ENCODE data around the gene MYO10.

The MYO10 gene

DNA sequence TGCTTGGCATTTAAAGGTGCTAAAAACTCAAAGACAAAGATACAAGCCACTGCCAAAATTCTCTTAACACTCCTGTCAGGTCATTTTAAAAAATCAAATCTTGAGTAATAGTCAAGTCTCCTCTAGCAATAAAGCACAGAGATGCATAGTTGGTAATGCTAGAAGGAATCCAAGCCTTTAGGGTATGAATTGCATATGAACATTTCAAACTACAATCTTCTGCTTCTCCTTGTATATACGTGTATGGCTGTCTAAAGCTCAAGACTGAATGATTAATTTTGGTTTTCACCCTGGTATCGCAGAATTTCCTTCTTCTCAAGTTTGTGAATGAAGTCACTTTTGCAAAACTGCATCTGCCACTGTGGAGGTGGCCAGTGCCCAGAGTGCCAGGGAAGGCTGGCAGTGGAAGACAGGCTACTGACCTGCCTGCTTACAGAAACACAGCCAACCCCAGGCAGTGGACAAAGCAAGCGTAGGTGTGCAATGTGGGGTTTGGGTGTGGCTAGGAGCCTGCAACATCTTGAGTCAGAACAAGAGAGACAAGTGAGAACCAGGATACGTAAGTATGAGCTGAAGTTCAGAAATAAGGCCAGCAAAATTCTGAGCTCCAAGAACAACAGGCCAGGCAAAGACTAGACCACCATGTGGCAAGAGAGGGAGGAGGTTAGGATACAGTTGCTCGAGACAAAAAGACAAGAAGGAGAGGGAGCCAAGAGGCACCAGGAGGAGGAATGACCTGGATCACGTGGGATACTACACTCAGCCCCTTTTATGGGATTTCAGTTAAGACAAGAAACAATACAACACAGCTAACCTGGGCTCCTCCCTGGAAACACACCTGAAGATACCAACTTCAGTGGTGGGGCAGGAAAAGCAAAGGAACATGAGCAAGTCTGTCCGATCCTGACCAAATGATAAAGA, 22.6 kb downstream of the MYO10 start:
- no peak for DNase-seq

DNA sequence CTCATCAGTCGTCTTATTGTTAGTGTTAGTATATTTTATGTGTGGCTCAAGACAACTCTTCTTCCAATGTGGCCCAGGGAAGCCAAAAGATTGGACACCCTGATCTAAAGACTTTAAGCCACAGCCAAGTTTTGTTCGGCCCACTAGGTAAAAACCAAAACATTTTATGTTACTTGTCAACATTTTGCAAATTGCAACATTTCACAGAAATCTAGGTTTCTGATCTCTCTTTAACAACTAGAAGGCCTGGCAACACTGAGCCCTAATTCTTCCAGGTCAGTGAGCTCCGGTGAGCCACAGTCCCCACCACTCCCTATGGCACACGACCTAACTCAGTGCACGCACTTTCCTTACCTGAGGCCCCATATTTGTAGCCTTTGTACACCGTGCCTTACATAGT, 24.0 kb downstream of the MYO10 start:
- DNase-seq, result no peak

DNA sequence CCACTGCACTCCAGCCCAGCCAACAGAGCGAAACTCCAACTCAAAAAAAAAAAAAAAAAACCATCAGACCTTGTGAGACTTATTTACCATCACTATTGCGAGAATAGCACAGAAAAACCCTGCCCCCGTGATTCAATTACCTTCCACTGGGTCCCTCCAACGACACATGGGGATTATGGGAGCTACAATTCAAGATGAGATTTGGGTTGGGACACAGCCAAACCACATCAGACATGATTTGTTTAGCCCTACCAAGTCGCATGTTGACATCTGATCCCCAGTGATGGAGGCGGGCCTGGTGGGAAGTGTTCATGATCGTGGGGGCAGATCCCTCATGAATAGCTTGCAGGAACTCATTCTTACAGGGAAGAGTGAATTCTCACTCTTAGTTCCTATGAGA, 26.6 kb downstream of the MYO10 start:
- DNase-seq, result no peak

DNA sequence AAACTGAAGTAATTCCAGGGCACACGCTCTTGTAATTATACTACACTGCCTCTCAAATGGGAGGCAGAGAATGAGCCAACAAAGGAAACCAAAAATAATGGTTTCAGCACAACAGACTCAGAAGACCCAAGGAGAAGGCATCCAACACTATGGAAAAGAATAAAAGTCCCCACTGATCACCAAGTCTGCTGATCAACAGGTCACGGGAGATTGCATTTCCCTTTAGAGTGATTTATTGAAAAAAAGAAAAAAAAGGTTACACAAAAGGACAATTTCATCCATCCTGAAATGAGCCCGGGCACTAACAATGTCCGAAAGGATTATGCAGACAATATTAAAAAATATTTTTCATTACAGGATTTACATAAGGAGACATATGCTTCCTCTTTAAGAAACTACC, 28.8 kb downstream of the MYO10 start:
- no peak for DNase-seq

DNA sequence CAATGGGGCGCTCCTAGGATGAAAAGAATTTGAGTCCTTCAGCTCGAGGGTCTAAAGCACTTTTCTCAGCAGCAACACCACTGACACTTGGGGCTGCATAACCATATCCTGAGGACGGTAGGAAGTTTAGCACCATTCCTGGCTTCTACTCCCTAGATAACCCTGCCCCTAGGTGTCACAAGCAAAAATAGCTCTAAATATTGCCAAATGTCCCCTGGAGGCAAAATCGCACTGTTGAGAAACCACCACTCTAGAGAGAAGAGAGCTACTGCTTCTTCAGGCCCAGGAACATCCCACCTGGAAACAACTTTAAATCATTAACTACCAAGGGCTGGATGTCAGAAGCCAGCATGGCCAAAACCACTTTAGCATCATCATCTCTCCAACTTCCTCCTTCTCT, 29.8 kb downstream of the MYO10 start:
- no peak for DNase-seq

DNA sequence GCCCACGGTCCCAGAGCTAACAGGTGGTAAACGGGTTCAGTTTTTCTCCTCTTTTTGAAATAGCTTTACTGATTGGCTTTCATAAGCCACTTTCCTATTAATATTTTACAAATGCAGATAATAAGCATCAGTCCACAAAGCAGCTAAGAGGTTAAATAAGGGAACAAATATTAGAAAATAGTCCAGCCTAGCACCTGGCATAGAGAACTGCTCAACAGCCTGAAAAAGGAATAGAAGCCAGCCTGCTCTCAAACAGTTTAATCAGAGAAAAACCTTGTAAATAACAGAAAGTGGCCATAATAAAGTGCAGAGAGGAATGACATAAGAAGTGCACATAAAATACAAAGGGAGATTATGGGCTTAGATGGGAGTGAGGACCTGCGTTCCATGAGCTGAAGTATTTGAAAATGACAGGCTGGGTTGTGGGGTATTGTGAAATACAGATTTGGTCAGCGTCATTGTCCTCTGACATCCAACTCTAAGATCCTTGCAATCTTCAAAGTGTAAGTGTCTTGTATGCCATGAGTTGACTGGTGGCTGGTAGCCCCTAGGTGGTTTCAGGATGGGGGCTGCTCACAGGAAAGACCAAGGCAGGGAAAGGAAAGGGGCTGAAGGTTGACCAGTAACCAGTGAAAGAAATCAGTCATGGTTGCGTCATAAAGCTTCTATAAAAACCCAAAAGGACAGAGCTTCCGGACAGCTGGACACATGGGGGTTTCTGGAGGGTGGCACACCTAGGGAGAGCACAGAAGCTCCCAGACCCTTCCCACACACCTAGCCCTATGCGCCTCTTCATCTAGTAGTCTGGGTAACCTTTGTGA, 32.4 kb downstream of the MYO10 start:
- DNase-seq, result no peak

DNA sequence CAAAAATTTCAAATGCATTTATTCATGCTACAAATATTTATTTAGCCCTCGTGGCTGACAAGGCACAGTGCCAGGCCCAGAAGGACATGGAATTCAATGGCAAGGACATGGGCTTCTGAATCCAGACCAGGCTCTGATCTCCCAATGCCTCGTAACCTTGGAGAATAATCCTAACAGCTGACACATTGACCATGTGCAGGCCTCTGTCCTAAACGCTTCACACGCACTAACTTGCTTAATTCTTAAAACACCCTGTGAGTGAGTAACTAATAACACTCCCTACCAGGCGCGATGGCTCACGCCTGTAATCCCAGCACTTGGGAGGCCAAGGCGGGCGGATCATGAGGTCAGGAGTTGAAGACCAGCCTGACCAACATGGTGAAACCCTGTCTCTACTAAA, 33.2 kb downstream of the MYO10 start:
- DNase-seq, result no peak

DNA sequence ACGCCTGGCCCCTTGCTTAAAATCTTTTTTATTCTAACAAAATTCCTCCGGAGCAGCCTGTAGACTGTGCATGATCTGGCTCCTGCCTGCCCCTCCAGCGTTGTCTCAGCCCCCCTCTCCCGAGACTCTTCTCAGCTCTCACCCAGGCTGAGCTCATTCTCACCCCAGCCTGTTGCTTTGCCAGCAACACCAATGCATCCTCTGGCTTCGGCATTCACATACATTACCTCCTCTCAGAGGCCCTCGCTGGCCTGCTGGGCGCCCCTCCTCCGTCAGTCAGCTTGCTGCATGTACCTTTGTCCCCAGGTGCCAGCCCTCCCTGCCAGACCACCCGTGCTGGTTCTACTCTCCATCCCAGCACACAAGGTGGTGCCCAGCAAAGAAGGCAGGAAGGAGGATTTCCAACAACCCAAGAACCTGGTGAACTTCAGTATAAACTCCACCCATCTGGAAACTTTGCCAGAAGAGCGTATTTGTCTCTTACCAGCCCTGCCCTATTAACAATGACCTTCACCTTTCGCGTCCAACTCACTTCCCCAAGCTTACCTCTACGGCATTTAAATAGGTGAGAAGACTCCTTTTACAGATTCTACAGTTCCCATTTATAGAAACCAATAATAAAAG, 35.0 kb downstream of the MYO10 start:
- DNase-seq, result no peak

DNA sequence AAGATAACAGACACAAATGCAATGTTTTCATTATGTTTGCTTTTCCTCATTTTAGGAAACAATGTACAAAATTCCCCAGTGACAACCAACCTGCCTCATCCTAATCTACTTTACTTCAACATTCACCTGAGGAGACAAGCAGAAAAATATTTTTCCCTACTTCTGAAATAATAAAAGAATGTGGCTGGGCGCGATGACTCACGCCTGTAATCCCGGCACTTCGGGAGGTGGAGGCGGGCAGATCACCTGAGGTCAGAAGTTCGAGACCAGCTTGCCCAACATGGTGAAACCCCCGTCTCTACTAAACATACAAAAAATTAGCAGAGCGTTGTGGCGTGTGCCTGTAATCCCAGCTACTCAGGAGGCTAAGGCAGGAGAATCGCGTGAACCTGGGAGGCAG, 36.9 kb downstream of the MYO10 start:
- no peak for DNase-seq

DNA sequence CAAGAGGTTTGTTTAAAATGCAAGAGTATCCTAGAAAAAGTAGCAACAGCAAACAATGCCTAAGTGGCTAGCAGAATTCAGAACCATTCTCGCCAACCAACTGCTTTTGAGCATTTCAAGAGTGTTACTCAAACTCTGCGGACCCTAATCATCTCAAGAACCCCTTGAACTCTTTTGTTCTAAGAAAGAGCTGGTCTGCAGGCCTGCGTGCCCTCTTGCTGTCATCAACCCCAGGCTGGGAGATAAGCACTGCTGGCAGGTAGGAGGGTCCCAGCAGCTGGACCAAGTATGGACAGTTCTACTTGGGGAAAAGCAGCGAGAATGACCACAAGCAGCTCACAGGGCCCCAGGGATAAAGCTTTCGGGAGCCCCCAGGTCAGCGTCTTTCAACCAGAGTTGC, 38.3 kb downstream of the MYO10 start:
- DNase-seq, result no peak

DNA sequence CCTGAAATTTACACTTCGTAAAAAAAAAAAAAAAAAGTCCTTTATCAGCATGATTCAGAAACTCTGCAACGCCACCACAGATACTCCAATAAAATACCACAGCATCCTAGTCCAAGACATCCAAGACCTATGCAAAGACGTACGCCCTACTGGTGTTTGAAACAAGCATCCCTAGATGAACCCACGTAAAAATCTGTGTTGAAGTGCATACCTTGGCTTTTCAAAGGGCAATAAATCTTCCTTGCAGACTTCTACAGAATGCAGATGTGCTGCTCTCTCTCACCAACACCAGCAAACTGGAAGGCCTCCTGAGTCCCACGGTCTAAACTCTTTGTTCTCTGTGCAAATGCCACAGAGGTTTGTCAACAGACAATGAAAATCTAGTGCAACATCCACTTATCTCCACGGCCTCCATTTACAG, 38.8 kb downstream of the MYO10 start:
- DNase-seq, result peak; percentile 42

DNA sequence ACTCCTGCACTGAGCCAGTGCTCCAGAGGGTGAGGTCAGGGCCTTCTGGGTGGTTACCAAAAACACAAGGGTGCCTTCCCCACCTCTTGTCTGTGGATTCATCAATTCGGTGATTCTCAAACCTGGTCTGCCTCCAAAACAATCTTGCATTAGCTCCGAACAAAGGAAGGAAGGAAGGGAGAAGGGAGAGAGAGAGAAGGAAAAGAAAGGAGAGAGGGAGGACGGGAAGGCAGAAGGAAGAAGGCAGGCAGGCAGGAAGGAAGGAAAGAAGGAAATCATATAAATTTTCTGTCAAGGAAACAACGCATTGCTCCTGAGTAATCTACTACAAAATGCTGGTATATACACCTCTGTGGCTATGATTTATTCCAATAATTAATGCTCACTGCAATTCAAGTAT, 39.3 kb downstream of the MYO10 start:
- DNase-seq, result no peak

DNA sequence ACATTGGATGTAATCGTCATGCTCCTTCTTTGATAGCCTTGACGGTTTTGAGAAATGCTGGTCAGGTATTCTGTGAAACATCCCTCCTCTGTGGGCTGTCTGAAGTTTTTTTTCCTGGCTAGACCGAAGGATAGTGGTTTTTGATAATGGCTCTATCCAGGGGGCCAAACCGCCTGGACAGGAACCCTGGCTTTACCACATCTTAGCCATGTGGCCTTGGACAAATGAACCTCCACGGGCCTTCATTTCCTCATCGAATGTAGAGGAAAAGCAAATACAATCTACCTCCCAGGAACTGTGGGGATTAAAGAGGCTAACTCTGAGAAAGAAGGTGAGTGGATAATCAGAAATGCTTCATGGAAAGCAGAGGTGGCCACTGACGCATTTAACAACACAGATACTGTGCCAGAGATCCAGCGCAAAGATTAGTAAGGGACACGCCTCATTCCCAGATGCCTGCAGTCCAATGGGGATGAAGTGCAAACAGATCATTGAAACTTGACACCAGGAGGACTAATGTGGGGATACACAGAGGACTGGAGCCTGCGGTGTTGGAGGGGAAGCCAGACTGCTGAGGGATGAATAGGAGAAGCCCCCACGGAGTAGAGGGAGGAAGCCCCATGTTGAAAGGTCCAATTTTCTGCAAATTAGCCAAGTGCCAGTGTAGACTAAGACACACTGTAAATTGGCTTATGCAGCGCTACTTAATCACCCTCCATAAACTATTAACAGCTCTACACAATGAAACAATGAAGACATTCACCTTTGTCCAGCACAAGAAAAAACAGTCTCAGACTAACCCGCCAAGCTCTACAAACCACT, 41.6 kb downstream of the MYO10 start:
- peak; percentile 27 for DNase-seq

DNA sequence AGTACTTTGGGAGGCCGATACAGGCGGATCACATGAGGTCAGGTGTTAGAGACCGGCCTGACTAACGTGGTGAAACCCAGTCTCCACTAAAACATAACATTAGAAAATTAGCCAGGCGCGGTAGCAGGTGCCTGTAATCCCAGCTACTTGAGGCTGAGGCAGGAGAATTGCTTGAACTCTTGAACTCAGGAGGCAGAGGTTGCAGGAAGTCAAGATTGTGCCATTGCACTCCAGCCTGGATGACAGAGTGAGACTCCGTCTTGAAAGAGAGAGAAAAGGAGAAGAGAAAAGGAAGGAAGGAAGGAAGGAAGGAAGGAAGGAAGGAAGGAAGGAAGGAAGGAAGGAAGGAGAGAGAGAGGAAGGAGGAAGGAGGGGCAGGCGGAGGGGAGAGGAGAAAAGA, 45.1 kb downstream of the MYO10 start:
- DNase-seq, result no peak

DNA sequence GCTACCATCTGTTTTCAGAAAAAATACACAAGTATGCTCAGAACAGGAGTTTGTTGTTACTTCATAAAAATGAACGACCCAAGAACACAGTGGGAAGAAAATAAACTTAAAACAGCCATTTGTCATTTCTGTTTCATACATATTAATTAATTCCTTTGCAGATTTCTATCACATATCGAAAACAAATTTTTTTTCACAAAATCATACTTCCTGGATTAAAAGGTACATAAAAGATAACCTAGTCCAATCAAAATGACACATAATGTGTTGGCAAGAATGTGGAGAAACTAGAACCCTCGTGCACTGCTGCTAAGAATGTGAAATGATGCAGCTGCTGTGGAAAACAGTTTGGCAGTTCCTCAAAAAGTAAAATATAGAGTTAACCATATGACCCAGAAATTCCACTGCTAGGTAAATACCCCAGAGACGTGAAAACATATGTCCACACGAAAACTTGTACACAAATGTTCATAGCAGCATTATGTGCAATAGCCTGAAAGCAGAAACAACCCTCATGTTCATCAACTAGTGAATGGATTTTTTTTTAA, 46.0 kb downstream of the MYO10 start:
- DNase-seq, result no peak

DNA sequence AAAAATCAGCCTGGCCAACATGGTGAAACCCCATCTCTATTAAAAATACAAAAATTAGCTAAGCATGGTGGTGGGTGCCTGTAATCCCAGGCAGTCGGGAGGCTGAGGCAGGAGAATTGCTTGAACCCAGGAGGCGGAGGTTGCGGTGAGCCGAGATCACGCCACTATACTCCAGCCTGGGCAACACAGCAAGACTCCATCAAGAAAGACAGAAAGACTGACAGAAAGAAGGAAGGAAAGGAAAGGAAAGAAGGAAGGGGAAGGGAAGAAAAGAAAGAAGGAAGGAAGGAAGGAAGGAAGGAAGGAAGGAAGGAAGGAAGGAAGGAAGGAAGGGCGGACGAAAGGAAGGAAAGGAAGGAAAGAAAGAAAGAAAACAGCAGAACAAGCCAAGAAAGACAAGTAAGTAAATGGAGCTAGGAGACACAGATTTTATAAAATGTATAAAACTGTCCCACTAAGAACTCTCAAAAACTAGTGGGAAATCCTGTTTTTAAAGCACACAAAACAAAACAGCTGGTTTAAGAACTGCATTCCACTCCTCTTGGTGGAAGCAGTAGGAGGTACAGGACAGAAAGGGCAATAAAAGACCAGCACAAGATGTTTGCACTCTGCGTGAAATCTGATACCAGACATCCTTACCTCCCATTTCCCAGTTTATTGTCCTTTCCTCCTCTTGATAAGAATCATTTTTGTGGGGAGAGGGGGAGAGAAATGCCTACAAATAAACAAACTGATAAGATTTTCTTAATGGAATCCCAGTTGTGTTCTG, 46.7 kb downstream of the MYO10 start:
- DNase-seq, result no peak

DNA sequence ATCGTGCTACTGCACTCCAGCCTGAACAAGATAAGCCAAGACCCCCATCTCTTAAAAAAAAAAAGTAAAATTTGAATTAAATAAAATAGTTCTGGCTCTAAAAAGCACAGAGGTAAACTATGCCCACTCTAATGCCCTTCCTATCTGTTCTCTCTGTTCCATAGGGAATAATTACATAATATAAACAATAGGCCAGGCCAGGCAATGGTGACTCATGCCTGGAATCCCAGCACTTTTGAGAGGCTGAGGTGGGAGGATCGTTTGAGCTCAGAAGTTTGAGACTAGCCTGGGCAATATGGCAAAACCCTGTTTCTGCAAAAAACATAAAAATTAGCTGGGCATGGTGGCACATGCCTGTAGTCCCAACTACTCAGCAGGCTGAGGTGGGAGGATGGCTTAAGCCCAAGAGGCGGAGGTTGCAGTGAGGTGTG, 47.4 kb downstream of the MYO10 start:
- no peak for DNase-seq

DNA sequence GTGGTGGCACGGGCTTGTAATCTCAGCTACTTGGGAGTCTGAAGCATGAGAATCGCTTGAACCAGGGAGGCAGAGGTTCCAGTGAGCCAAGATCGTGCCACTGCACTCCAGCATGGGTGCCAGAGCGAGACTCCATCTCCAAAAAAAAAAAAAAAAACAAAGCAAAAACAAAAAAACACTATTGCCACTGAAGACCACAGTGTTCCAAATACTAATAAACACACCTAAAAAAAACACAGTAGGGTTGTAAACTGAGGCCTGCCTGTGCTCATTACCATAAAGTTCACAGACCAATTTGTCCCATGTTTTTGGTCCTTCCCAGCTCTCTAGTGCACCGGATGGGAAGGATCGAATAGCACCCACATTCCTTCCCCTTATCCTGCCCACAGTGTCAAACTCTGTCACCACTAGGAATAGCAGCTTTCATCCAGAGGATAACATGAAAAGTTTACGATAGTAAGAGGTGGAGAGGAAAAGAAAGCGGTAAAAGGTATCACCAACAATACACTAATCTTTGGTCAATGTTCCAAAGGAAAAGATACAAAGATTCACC, 49.2 kb downstream of the MYO10 start:
- DNase-seq, result no peak

DNA sequence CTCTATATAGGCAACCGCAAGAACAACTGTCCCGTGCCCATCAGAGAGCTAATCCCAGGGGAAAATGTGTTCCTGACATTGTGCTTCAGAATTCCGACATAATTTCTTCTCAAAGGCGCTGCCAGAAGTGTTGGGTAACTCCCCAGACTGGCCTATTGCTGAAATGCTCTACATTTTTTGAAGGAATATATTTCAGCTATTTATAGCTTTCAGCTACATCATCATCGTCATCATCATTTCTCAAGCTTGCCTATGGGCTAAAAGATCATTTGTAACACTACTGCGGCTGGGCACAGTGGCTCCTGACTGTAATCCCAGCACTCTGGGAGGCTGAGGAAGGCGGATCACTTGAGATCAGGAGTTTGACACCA, 49.7 kb downstream of the MYO10 start:
- DNase-seq, result no peak

DNA sequence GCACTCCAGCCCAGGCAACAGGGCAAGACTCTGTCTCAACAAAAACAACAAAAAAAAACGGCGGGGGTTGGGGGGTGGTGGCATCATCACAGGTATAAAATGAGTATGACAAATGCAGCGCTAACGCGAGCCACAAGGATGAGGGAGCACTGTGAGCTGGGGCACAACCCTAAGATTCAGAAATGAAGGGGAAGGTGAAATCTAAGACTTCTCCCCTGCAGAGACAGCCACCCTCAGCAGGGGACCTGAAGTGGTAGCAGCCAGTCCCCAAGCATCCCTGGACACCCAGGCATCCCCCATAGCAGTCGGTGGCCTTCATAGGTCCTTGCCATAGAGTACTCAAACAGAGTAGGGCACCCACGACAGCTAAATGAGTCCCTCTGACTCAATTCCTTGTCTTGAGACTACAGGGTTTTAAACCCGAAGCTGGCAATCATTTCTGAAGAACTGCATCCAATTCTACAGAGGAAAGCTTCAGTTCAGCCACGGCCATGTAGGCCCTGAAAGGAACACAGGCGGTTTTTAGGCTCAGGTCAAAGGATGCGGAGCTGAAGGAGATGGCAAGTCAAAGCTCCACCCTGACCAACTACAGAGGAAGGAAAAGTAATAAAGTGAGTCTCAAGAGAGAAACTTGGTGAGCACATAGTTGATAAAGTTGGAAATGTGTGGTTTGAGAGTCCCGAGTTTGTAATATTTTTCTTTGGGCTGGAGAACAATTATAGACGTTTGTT, 50.3 kb downstream of the MYO10 start:
- no peak for DNase-seq

DNA sequence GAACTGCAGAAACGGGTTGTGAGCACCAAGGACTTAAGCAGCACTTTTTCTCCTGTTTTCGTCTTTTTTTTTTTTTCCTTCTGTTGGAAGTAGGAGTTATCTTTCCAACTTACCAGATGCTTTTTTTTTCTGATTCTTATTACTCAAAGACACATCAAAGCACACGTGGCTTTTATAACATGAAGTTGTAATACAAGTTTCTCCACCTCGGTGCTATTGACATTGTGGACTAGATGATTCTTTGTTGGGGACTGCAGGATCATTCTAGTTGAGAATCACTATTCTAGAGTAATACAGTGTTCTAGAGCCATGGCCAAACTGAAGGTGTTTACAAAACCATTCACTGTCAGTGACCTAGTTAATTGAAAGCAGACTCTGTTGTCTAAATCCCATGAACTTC, 51.5 kb downstream of the MYO10 start:
- no peak for DNase-seq
